ENCODE results near the gene DNAL4. TPM values are rescaled to one million over a fixed set of nuclear protein-coding genes. Genes with fewer than 3 reads are reported as not detected.

The DNAL4 gene
- total RNA-seq, 1 experiment from 2014 or later, result 19.9 TPM

DNA sequence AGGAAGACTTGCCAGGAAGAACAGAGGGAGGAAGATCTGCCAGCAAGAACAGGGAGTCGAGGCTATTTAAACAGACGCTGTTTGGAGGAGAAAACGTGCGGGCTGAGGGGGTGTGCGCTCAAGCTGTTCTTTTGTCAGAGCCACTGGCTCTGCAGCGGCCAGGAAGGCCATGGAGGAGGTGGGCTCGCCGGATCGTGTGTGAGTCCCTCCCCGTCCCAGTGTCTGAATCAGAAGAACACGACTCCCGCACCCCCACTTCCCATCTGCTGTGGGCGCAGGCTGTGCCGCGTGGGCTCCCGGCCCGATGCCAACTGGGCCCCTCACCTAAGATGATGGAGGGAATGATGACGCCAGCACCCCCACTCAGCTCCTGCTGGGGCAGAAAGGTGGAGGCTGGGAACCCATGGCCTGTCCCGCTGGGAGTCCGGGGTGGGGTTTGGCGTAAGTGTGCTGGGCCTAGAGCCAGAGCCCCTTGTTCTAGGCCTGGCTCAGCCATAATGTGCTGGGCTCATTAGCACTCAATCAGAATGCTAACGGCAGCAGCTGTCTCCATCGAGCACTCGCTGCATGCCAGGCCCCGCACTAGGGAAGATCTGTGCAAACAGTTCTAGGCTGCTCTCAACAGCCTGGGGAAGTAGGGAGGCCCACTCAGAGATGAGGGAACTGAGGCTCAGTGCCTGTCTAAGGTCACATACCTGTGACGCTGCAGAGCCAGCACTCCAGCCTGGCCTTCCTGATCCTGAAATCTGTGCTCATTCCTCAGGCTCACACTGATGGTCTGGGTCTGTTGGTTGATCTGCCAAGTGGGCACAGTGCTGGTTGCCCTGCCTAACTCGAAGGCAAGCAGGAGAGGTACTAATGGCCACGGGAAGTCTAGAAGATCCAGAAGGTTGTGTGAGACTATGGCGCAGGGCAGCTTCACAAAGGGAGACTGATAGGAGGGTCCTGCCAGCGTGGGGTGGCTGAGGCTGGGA is 38.3 kb upstream of the DNAL4 start:
- 0 out of 2 replicates have a peak, but pooled peaks cover 2% of the 10 kb centered on the region for H3K9me3 ChIP-seq (replicated peaks)
- H3K36me3 ChIP-seq, result no peaks in the 10 kb centered on the region
- no peak for DNase-seq (ENCODE audit: low read depth in 1 of 2, low spot score in 2 of 2)
- H3K27me3 ChIP-seq (replicated peaks), result no peaks in the 10 kb centered on the region
- H3K4me1 ChIP-seq (replicated peaks), result peaks cover 22% of the 10 kb centered on the region
- H3K4me3 ChIP-seq, result no peak overlapping the region
- H3K27ac ChIP-seq, result no peak overlapping the region

GRCh38 chr22:38831166-38831945 is 37.4 kb upstream of the DNAL4 start:
- peaks cover 22% of the 10 kb centered on the region for H3K4me1 ChIP-seq (replicated peaks)
- 0 out of 2 replicates have a peak, but pooled peaks cover 2% of the 10 kb centered on the region for H3K9me3 ChIP-seq (replicated peaks)
- H3K36me3 ChIP-seq, result no peaks in the 10 kb centered on the region
- H3K27me3 ChIP-seq (replicated peaks), result no peaks in the 10 kb centered on the region
- H3K27ac ChIP-seq, result no peak overlapping the region
- DNase-seq (ENCODE audit: low read depth in 1 of 2, low spot score in 2 of 2), result peak; percentile 45 to 66
- H3K4me3 ChIP-seq, result no peak overlapping the region

DNA sequence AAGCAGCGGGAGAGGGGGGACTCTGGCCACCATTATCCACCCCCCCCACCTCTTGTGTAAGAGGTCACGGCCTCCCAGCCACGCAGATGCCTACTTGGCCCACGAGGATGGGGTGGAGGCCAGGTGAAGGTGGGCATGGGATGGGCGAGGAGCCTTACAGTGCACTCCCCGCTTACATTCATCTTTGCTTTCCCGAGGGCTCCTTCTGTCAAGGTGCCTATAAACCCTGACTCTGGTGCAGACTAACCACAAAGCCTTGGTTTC is 36.8 kb upstream of the DNAL4 start:
- peaks cover 16% of the 10 kb centered on the region for H3K4me1 ChIP-seq (replicated peaks)
- no peak overlapping the region for H3K4me3 ChIP-seq
- no peaks in the 10 kb centered on the region for H3K36me3 ChIP-seq
- H3K9me3 ChIP-seq (replicated peaks), result 0 out of 2 replicates have a peak, but pooled peaks cover 2% of the 10 kb centered on the region
- no peak overlapping the region for H3K27ac ChIP-seq
- no peaks in the 10 kb centered on the region for H3K27me3 ChIP-seq (replicated peaks)
- DNase-seq (ENCODE audit: low read depth in 1 of 2, low spot score in 2 of 2), result no peak

- no peaks in the 10 kb centered on the region for H3K27me3 ChIP-seq (replicated peaks)
- H3K9me3 ChIP-seq (replicated peaks), result 0 out of 2 replicates have a peak, but pooled peaks cover 2% of the 10 kb centered on the region
- no peak overlapping the region for H3K27ac ChIP-seq
- peaks cover 11% of the 10 kb centered on the region for H3K4me1 ChIP-seq (replicated peaks)
- DNase-seq (ENCODE audit: low read depth in 1 of 2, low spot score in 2 of 2), result no peak
- H3K36me3 ChIP-seq, result no peaks in the 10 kb centered on the region
- no peak overlapping the region for H3K4me3 ChIP-seq
Observed at GRCh38 chr22:38830026-38830844, 36.3 kb upstream of the DNAL4 start.

GRCh38 chr22:38829485-38829884 is 35.5 kb upstream of the DNAL4 start:
- Histone ChIP-seq H3K9me3 (replicated peaks) (0 out of 2 replicates have a peak, but pooled peaks cover 2% of the 10 kb centered on the region), H3K27ac (no peak overlapping the region), H3K4me3 (no peak overlapping the region), H3K4me1 (replicated peaks) (peaks cover 11% of the 10 kb centered on the region), H3K27me3 (replicated peaks) (no peaks in the 10 kb centered on the region), H3K36me3 (no peaks in the 10 kb centered on the region)
- DNase-seq (ENCODE audit: low read depth in 1 of 2, low spot score in 2 of 2), result no peak

DNA sequence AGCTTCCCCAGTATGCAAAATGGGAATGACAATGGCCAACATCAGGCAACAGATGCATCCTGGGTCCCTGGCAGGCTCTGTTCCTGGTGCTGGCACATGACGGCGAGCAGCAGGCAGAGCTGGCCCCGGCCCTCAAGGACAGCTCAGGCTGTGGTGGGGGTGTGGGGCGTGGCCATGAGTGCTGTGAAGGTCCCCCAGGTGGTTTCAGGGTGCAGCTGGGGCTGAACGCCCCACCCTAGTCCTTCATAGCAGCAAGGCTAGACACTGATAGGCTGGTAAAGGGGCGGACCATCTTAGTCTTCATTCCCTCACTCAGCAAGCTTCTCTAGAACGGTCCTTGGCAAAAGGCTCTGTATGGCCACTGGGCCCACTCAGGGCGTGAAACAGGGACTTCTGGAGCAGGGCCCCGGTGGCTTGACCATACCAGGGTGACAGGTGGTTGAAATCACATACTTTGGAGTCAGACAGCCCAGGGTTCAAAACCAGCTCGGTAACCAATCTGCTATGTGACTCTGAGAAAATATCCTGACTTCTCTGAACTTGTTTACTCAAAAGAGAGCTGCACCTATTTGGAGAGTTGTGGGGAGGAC is 34.8 kb upstream of the DNAL4 start:
- Histone ChIP-seq H3K36me3 (no peaks in the 10 kb centered on the region), H3K27ac (no peak overlapping the region), H3K4me3 (no peak overlapping the region), H3K27me3 (replicated peaks) (no peaks in the 10 kb centered on the region), H3K9me3 (replicated peaks) (0 out of 2 replicates have a peak, but pooled peaks cover 2% of the 10 kb centered on the region), H3K4me1 (replicated peaks) (peaks cover 11% of the 10 kb centered on the region)
- DNase-seq (ENCODE audit: low read depth in 1 of 2, low spot score in 2 of 2), result no peak

DNA sequence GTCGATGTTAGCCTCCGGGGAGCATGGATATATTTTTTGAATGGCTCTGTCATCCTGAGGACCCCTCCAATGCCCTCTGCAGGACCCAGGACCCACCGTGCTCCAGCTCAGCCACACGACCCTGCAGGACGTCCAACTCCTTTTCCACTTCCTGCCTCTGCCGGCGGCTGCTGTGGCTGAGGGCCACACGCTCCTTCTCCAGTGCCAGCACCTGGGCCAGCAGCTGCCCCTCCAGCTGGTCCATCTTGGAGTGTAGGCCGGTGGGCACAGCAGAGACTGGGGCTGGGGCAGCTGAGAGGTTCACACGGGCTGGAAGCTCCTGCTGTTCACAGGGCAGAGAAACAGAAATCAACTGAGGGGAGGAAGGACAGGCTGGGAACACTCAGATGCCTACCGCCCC is 34.2 kb upstream of the DNAL4 start:
- Histone ChIP-seq H3K36me3 (no peaks in the 10 kb centered on the region), H3K4me1 (replicated peaks) (peaks cover 11% of the 10 kb centered on the region), H3K4me3 (no peak overlapping the region), H3K27ac (no peak overlapping the region), H3K27me3 (replicated peaks) (no peaks in the 10 kb centered on the region), H3K9me3 (replicated peaks) (0 out of 2 replicates have a peak, but pooled peaks cover 2% of the 10 kb centered on the region)
- no peak for DNase-seq (ENCODE audit: low read depth in 1 of 2, low spot score in 2 of 2)

GRCh38 chr22:38827510-38827909 is 33.6 kb upstream of the DNAL4 start:
- Histone ChIP-seq H3K27me3 (replicated peaks) (no peaks in the 10 kb centered on the region), H3K27ac (no peak overlapping the region), H3K9me3 (replicated peaks) (0 out of 2 replicates have a peak, but pooled peaks cover 2% of the 10 kb centered on the region), H3K4me3 (no peak overlapping the region), H3K4me1 (replicated peaks) (peaks cover 11% of the 10 kb centered on the region), H3K36me3 (no peaks in the 10 kb centered on the region)
- DNase-seq (ENCODE audit: low read depth in 1 of 2, low spot score in 2 of 2), result no peak

GRCh38 chr22:38826801-38827200 is 32.9 kb upstream of the DNAL4 start:
- peaks cover 11% of the 10 kb centered on the region for H3K4me1 ChIP-seq (replicated peaks)
- H3K4me3 ChIP-seq, result no peak overlapping the region
- 0 out of 2 replicates have a peak, but pooled peaks cover 2% of the 10 kb centered on the region for H3K9me3 ChIP-seq (replicated peaks)
- H3K36me3 ChIP-seq, result no peaks in the 10 kb centered on the region
- no peak overlapping the region for H3K27ac ChIP-seq
- no peaks in the 10 kb centered on the region for H3K27me3 ChIP-seq (replicated peaks)
- DNase-seq (ENCODE audit: low read depth in 1 of 2, low spot score in 2 of 2), result no peak

GRCh38 chr22:38826386-38826785 is 32.4 kb upstream of the DNAL4 start:
- peaks cover 7% of the 10 kb centered on the region for H3K4me1 ChIP-seq (replicated peaks)
- no peak for DNase-seq (ENCODE audit: low read depth in 1 of 2, low spot score in 2 of 2)
- no peak overlapping the region for H3K27ac ChIP-seq

GRCh38 chr22:38824585-38824984 is 30.6 kb upstream of the DNAL4 start:
- Histone ChIP-seq H3K9me3 (replicated peaks) (no peaks in the 10 kb centered on the region), H3K4me1 (replicated peaks) (no peaks in the 10 kb centered on the region), H3K4me3 (no peak overlapping the region), H3K27me3 (replicated peaks) (0 out of 2 replicates have a peak, but pooled peaks cover 3% of the 10 kb centered on the region), H3K27ac (no peak overlapping the region), H3K36me3 (no peaks in the 10 kb centered on the region)
- peak; percentile 44 to 75 for DNase-seq (ENCODE audit: low read depth in 1 of 2, low spot score in 2 of 2)

More at GRCh38 chr22:38826386-38826785, 32.4 kb upstream of the DNAL4 start:
- H3K27me3 ChIP-seq (replicated peaks), result no peaks in the 10 kb centered on the region
- no peaks in the 10 kb centered on the region for H3K36me3 ChIP-seq
- H3K4me3 ChIP-seq, result no peak overlapping the region
- H3K9me3 ChIP-seq (replicated peaks), result 0 out of 2 replicates have a peak, but pooled peaks cover 2% of the 10 kb centered on the region

DNA sequence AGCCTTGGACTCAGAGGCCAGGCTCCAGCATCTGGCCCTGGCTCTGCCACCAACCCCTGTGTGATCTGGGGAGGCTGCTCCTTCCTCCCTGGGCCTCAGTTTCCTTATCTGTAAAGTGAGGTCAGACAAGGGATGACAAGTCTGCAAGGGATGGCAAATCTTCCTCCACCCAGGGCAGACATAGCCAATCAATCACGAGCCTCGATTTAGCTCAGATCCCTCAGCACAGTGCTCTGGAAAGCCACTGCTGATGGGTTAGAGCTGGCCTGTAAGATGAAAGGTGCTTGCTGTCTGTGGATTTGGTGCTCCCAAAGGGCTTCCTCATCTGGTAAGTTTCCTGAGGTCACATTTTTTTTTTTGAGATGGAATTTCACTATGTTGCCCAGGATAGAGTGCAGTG is 29.7 kb upstream of the DNAL4 start:
- no peak overlapping the region for H3K27ac ChIP-seq
- H3K36me3 ChIP-seq, result no peaks in the 10 kb centered on the region
- DNase-seq (ENCODE audit: low read depth in 1 of 2, low spot score in 2 of 2), result no peak
- 0 out of 2 replicates have a peak, but pooled peaks cover 4% of the 10 kb centered on the region for H3K27me3 ChIP-seq (replicated peaks)
- no peaks in the 10 kb centered on the region for H3K9me3 ChIP-seq (replicated peaks)
- H3K4me1 ChIP-seq (replicated peaks), result no peaks in the 10 kb centered on the region
- H3K4me3 ChIP-seq, result no peak overlapping the region

GRCh38 chr22:38823076-38823475 is 29.1 kb upstream of the DNAL4 start:
- H3K4me1 ChIP-seq (replicated peaks), result no peaks in the 10 kb centered on the region
- no peaks in the 10 kb centered on the region for H3K36me3 ChIP-seq
- H3K9me3 ChIP-seq (replicated peaks), result no peaks in the 10 kb centered on the region
- no peak for DNase-seq (ENCODE audit: low read depth in 1 of 2, low spot score in 2 of 2)
- H3K4me3 ChIP-seq, result no peak overlapping the region
- H3K27ac ChIP-seq, result no peak overlapping the region
- 0 out of 2 replicates have a peak, but pooled peaks cover 4% of the 10 kb centered on the region for H3K27me3 ChIP-seq (replicated peaks)

All from SJSA1 (cell line).